HL-60/S4 treated with phorbol 12-myristate 13-acetate at 8.2 ng/mL for 4 days and 3 days (cell line): ENCODE data around the gene MCU.
"Not testable (repeated sequence)": the region's sequence is repeated elsewhere in the genome, so short reads cannot be mapped to it uniquely, and the experiment has no call there.

Source experiments
- in situ Hi-C: fragments of 300-500 bp; cut with MboI; formaldehyde crosslinking; loops from 2 replicates; pipeline ENCODE4 v1.15.0; 2022; ENCODE audit warnings: low sequenced_read_pairs

Gene MCU

DNA sequence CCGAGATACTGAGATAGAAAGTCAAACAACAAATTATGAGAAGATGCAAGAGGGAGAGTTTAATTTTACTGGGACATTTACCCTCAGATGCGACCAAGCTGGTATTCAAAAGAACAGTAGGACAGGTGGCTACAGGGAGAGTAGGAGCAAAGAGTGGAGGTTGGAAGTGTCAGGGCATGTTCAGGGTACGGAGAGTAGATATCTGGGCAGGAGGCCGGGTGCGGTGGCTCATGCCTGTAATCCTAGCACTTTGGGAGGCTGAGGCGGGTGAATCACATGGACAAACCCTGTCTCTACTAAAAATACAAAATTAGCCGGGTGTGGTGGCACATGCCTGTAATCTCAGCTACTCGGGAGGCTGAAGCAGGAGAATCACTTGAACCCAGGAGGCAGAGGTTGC lies 5.5 kb upstream of the MCU start:
- in situ Hi-C loops: not testable (repeated sequence)

DNA sequence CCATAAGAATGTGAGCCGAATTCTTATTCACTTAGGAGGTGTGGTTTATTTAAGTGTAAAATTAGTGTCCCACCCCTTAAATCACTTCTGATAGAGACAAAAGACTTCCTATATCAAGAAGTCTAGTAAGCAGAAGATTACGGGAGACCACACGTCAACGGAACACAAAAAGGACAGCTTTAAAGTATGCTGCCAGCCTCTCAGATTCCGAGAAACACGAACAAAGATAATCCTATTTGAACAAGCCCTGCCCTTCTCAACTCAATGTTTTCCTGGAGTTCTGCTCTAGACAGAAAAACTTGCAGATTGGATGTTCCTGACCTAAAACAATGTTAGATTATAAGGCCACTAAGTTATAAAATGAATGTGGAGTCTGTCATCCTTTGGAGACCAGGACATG lies 4.9 kb upstream of the MCU start:
- in situ Hi-C loops: no loop called here

DNA sequence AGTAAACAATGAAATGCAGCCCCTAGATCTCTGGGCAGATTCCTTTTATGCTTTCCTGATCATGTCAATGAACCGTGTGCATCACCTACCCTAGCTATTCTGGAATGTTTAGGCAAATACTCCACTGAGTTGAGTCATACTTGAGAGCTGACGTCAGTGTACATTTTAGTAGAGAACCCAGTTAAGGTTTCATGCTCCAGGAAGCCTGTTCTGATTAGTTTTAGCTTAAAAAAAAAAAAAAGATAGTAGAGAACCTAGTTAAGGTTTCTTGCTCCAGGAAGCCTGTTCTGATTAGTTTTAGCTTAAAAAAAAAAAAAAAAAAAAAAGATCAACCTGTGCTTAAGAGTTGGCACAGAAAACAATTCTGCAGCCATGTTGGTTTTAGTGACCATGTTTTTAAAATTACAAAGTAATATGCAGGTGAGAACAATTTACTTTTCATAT lies 3.7 kb upstream of the MCU start:
- in situ Hi-C loops: no loop called here

DNA sequence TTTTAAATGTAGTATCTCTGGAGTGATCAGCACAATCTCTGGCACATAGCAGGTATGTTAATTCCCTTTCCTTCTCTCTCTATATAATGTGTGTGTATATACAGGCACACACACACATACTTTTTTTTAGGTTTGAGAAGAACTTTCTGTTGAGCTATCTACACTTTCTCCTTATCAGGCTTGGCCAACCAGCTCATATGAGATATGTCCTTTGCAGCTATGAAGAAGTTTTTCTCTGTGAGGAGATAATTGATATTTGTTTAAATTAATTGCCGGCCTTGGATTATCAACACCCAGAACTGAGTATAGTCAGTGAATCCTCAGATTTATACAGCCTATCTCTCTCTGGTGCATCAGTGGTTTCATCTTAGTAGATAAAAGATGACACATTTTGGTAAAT lies 2.3 kb upstream of the MCU start:
- in situ Hi-C loops: no loop called here

DNA sequence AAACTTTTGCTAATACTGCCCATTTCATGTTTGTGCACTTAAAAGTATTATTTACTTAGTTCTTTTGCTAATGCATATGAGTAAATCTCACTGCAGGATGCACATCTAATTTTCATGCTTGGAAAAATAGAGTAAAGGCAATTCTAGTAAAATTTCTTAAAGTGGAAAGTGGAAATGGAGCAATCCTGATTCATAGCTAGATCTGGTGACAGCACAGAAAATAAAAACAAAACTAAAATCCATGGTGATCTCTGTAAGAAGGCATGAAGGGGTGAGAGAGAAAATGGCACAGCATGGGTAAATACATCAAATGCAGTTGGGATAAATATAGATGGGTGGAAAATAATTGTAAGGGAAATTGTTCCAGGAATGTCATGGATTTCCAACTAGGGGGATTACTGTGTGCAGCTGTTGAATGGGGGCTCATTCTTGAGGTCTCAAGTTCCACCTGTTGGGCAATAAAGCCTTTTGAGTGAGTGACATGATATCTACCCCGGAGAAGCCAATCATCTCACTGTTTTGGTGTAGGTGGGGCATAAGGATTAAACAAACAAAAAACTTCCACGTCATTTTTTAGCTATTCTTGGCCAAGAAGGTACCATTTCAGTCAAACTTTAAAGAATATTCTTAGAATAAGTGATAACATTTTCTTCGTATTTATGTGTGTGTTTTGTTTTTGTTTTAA lies 1.7 kb upstream of the MCU start:
- in situ Hi-C loops: no loop called here

DNA sequence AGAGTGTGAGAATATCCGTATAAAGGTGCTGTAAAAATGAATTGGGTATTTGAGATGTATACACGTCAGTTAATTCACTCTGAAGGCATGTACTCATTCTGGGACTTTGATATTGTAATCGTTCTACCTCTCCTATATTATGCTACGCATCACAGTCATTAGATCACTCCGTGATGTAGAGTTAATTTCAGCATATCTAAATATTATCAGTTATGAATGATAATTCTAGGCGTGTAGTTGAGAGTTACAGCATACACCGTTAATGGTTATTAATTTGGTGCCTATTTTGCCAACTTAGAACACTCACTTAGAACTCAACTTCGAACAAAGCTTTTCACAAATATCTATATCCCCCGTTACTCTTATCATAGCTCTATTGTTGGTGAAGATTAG lies 477 bp upstream of the MCU start:
- in situ Hi-C loops: no loop called here

DNA sequence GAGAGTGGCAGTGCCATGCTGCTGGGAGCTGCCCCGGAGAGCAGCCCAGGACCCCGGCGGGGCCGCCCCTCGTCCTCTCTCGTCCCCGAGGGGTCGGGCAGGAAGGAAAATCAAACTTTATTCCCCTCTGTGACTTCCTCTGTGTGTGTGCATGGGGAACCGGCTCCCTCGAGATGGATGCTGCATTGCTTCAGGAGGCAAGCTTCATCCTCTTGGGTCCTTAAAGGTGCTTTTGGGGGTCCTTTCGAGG lies 726 bp downstream of the MCU start:
- in situ Hi-C loops: no loop called here

DNA sequence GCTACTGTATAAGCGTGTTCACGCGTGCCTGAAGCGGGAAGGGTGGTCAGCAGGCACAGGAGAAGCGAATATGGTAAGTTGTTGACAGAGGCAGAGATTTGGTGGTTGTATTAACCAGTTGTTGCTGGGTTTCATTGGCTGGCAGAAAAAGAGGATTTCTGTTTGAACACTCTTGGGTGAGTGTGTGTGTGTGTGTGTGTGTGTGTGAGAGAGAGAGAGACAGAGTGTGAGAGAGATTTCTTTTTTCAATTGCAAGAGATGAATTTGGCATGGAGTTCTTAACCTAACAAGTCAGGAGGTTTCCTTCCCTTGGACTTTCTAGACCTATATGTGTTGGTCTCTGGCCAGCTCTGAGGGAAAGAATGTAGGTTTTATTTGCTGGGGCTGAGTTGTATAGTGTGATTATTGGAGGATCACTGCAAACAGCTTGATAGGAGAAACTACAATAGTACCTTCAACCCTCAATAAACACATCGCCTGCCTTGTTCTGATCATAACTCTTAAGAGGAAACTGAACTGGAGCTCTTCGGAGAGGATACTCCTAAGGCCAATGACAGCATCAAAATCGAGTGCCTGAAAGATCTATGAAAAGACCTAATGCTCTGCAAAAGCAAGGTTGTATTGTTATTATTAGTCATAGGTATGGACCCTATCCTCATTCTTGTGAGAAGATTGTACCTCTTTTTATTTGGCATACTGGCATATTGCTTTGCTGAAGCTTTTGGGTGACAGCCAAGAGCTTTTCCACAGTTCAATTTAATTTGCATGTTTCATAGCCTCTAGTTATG lies 1.2 kb downstream of the MCU start:
- in situ Hi-C loops: no loop called here

DNA sequence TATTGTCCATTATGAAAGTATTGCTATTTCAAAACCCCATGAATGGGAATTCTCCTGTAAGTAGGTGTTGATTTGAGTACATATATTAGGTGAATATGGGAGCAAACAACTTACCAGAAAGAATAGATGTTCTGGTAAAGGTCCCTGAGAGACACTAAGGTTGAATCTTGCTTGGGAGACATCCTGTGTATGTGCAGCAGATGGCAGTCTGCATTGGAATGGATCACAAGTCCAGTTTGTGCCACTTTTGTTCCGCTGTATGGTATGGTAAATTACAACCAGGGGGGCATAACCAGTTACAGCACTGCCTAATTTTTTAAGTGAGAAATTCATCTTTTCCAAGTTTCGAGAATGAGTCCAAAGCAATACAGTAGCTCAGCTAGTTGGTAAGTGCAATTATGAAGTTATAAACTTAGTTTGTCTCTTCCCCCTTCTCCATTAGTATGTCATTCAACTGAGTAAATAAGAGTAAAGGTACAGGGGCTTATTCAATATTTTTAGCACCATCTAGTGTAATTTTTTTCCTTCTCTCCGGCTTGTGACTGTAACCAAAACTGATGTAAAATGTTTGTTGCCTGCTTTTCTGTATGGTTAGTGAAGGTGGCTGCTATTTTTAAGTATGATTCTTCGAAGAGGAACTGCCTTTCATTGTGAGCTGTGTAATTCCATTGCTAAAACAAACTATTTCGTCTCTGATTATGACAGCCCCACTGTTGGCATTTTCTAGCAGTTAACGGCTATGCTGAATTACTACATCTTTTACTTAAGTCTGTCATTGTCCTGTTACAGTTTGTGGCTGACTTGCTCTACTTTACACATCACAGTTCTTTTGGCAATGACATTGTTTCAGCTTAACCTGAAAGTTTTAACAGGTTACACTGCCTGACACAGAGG lies 2.8 kb downstream of the MCU start:
- in situ Hi-C loops: no loop called here

DNA sequence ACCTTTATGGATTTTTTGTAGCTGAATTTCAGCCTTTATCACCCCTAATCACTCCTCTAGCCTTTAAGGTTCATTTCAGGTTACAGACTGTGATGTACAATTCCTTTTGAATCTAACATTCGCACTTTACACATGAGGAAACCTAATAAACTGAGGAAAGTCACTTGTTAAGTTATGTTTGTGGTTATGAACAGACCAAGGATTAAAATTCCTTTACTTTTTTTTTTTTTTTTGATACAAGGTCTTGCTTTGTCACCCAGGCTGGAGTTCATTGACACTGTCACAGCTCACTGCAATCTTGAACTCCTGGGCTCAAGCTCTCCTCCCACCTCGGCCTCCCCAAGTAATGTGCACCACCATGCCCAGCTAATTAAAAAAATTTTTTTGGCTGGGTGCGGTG lies 3.6 kb downstream of the MCU start:
- in situ Hi-C loops: no loop called here

DNA sequence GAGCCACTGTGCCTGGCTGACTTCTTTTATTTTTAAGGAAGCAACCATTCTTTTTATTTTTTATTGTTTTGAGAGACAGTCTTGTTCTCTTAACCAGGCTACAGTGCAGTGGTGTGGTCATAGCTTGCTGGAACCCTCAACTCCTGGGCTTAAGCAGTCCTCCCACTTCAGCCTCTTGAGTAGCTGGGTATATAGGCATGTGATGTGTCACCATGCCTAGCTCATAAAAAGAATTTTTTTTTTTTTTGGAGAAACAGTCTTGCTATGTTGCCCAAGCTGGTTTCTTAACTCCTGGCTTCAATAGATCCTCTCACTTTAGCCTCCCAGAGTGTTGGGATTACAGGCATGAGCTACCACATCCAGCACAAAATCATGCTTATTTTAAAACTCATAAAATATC lies 5.8 kb downstream of the MCU start:
- in situ Hi-C loops: no loop called here

DNA sequence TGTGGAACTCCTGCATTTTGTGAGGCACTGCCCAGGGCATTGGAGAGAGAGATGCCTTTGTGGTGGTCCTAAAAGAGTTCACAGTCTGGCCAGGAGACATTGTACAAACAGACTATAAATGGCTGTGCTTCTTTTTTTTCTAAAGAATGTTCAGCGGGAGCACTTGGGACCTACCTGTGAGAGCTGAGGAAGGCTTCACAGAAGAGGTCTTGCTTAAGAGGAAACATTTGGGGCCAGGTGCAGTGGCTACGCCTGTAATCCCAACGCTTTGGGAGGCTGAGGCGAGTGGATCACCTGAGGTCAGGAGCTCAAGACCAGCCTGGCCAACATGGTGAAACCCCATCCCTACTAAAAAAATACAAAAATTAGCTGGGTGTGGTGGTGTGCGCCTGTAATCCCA lies 10.5 kb downstream of the MCU start:
- in situ Hi-C loops: not testable (repeated sequence)

DNA sequence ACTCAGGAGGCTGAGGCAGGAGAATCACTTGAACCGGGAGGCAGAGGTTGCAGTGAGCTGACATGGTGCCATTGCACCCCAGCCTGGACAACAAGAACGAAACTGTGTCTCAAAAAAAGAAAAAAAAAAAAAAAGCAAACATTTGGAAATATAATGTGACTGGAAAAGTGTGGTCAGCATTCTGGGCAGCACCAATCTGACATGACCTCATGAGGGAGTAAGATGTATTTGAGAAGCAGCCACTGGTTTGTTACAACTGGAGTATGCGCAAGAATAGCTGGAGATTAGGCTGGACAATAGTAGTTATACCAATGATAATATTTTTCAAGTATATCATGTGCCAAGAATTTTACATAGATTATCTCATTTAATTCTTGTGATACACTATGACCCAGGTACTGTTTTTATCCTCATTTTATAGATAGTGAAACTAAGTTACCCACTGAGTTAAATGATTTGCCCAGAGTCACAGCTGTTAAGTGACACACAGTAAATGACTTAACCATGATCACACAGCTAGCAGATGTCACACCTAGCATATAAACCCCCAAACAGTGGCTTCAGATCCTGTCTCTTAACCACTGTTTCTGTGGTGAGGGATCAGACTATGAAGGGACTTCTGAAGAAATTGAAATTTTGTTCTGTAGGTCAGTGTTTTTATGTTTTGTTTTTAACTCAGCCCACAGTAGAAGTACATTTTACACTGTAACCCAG lies 11.1 kb downstream of the MCU start:
- in situ Hi-C loops: no loop called here

DNA sequence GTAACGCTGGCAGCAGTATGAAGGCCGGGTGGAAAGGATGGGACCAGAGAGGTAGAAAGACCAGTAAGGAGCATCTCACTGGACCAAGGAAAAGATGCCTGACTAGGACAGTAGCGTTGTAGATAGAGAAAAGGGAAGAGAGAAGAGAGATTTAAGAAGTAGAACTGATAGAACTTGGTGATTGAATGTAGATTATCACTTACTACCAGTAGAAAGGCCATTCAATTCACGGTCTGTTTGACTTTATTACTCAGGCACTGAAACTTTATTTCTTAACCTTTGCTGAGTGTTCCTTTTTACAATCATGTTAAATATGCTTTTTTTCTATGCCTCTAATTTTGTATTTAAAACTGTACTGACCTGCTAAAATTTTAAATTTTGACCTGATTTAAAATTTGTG lies 12.2 kb downstream of the MCU start:
- in situ Hi-C loops: no loop called here

DNA sequence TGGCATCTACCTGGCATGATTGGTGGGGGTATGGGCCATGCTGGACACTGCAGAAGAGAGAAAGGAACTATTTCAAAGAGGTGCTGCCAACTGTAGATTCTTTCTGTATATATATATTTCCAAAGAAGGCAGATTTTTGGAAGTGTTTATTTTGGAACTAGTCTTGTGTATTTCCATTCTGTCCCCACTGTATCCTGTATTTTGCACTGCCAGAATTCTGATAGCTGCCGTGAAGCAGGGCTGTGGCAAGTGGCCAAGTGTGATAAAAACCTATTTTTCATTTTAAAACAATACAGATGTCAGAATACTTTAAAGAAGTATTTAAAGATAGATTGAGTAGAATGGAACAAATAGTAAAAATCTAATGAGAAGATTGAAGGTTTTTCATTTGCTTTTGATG lies 17.1 kb downstream of the MCU start:
- in situ Hi-C loops: no loop called here

DNA sequence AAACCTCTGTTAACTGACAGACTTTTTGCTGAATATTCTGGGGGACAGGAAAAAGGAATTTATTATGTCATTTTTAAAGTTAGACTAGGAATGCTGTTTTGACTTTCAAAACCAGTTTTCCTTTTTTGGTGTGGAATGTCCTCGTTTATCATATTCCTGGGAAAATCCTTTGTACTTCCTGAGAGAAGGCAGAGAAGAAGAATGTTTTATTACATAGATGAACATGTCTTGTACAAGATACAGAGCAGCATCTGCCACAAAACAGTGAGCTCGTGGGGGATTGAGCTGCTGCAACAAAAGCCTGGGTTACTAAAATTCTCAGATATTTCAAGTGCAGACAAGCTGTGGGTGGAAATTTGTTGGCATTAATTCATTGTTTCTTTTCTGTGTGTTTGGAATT lies 20.2 kb downstream of the MCU start:
- in situ Hi-C loops: no loop called here

DNA sequence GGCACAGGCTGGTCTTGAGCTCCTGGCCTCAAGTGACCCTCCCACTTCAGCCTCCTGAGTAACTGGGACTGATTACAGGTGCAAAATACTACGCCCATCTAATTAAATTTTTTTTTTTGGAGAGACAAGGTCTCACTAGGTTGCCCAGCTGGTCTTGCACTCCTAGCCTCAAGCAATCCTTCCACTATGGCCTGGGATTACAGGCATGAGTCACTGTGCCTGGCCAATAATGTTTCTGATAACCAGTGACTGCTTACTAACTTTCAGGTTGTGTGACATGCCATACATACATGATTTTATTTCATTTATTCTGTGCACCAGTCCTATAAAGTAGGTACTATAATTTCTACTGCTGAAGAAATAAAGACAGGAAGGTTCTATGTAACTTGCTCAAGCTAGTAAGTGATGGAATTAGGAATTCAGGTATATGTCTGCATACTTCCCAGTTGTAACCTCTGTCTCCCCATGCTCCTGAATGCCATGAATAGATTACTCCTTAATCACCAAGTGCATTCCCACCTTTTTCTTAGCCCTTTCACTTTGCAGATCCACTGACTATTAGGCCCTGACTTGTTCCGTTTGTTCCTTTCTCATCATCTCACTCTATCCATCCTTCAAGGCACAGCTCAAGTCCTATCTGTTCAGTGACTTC lies 28.1 kb downstream of the MCU start:
- in situ Hi-C loops: no loop called here

DNA sequence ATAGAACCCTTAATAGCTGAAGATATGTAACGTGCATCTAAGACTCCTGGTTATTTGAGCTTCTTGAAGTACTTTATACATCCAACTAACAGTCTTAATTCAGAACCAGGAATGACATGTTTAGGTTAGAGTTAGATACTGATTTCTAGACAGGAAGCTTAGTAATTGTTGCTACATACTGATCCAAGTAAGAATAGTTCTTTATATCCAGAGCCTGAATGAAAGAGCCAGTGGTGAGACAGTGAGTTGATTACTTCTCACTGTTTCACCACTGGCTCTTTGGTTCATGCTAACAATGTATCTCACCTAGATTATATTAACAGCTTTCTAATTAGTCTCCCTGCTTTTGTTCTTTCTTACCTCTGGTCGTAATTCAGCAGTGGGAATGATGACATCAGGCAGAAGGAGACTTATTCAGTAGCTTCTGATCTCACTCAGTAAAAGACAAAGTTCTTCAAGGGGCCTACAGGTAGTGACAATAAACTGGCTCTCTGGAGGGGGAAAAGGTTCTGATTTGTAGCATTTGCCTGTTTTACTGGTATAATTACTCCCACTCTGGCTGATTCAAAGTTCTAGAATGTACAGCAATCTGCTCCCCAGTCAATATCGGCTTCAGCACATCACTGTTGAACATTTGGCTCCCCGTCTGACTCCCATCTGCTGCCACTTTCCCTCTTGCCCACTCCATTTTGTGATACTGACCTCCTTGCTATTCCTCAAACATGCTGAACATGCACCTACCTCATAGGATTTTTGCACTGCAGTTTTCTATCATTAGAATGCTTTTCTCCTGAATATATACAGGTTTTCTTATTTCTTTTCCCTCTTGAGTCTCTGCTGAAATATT lies 29.1 kb downstream of the MCU start:
- in situ Hi-C loops: no loop called here

DNA sequence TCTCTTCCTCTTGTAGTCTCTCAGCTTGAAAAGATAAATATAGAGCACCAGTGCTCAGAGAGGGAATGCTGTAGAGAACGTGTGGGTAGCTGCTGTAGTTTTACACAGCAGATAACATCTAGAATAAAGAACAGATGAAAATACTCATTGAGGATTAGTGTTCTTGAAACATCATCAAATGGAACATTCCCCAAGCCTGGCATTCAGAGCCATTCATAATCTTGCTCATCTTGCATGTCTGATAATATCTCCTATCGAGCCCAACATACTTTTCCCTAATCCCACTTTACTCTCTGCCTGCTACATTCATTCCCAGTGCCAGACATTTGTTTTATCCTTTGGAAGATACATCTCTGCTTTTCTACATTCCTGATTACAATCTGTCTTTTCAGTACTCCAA lies 35.2 kb downstream of the MCU start:
- in situ Hi-C loops: no loop called here

DNA sequence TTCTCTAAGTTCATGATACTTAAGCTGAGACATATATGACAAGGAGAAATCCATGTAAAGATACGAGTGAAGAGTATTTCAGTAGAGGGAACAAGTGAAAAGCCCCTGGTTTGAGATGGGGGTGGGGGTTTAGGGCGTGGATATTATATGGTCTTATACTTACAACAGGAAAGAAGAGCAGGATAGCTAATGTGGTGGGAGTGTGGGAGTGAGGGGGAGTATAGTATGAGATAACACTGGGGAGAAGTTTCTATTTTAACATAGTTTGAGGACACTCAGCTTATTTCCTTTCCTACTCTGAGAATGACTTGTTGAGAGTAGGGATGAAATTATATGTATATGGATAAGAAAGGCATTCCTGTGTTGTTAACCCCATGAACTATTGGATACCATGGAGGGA lies 36.5 kb downstream of the MCU start:
- in situ Hi-C loops: no loop called here
